Measurements from ENCODE around the gene DNAJC10. TPM values are rescaled to one million over a fixed set of nuclear protein-coding genes. Genes with fewer than 3 reads are reported as not detected.
A peak's percentile ranks its signal among the peaks of the same experiment; 100 is the strongest.

Gene DNAJC10
- total and polyA plus RNA-seq, 2 of the 4 experiments (the other 2 are of a cell fraction) = 34.6 to 53.2 TPM

- POLR2A ChIA-PET (ENCODE audit: unreplicated experiment) = no interaction called here
- 100% methylated on average over 2 of the region's 9 CpGs; no CpG with 5 or more reads in 1 of the 2 experiments for WGBS, 2 experiments (ENCODE audit: extremely low coverage in 2 of 2, insufficient read length in 1 of 2)
- dilution Hi-C loops (cut with HindIII; ENCODE audit: low sequenced_read_pairs, unreplicated experiment) = no loop called here
Observed at GRCh38 chr2:182833084-182833854, 117.2 kb downstream of the DNAJC10 start.

More at GRCh38 chr2:182833084-182833854, 117.2 kb downstream of the DNAJC10 start:
- no peak overlapping the region for H4K91ac ChIP-seq (ENCODE audit: insufficient read depth, low read depth, low read length)
- H4K8ac ChIP-seq (ENCODE audit: low read depth in 2 of 2, low read length in 2 of 2) = no peak overlapping the region
- H3K4me1 ChIP-seq (ENCODE audit: control insufficient read depth, insufficient read depth, low read length) = no peaks in the 10 kb centered on the region
- H2AFZ ChIP-seq (replicated peaks; ENCODE audit: low read length, poor library complexity) = no peak overlapping the region
- no peaks in the 10 kb centered on the region for H3K9me1 ChIP-seq (ENCODE audit: insufficient read depth, low read length)
- no peak for ATAC-seq (ENCODE audit: low read depth)
- H3K79me1 ChIP-seq (ENCODE audit: low read depth in 1 of 2, low read length in 2 of 2) = no peaks in the 10 kb centered on the region
- H2BK15ac ChIP-seq (ENCODE audit: low read depth, low read length) = no peak overlapping the region
- H3K9ac ChIP-seq (ENCODE audit: low read depth, low read length) = no peak overlapping the region
- no peak overlapping the region for H2BK5ac ChIP-seq (ENCODE audit: low read depth, low read length, poor library complexity, severe bottlenecking)
- no peak overlapping the region for H4K5ac ChIP-seq (ENCODE audit: low read depth, low read length)
- intact Hi-C loops (cut with micrococcal nuclease) = no loop called here
- no peak overlapping the region for H3K14ac ChIP-seq (replicated peaks; ENCODE audit: low read depth, low read length)
- no peaks in the 10 kb centered on the region for H3K36me3 ChIP-seq (ENCODE audit: control insufficient read depth, insufficient read depth, low read length)
- no peak overlapping the region for H3K4me2 ChIP-seq (ENCODE audit: low read depth, low read length)
- no peak overlapping the region for H3K4ac ChIP-seq (ENCODE audit: low read depth, low read length)
- no peak overlapping the region for H2AK9ac ChIP-seq (replicated peaks; ENCODE audit: low read depth, low read length, poor library complexity)
- no peak overlapping the region for H3K56ac ChIP-seq (ENCODE audit: extremely low read depth, insufficient read depth, low read length)
- no peak overlapping the region for H2BK120ac ChIP-seq (ENCODE audit: low read depth, low read length)
- CTCF ChIA-PET = no interaction called here
- H4K20me1 ChIP-seq (ENCODE audit: insufficient read depth, low read length) = no peaks in the 10 kb centered on the region
- no peak overlapping the region for H2AK5ac ChIP-seq (ENCODE audit: low read depth, low read length)
- H3K27ac ChIP-seq (ENCODE audit: insufficient read depth, low read length) = no peak overlapping the region
- H2BK20ac ChIP-seq (ENCODE audit: low read depth, low read length) = no peak overlapping the region
- H3K9me3 ChIP-seq (ENCODE audit: control insufficient read depth, insufficient read depth, low read length) = no peaks in the 10 kb centered on the region
- in situ Hi-C loops (cut with MboI; ENCODE audit: low sequenced_read_pairs) = no loop called here
- DNase-seq = no peak
- H3K18ac ChIP-seq (ENCODE audit: low read depth, low read length) = no peak overlapping the region
- TF ChIP-seq NFE2L2 (IDR thresholded peaks at IDR 0.05; ENCODE audit: low read depth, low read length) (no peak), SMC3 (IDR thresholded peaks at IDR 0.05; ENCODE audit: low read depth, low read length) (no peak), MAFK (IDR thresholded peaks at IDR 0.05; ENCODE audit: low read depth, low read length) (peak; percentile 79)
- no TSS peak for BruUV-seq (replicated peaks)
- H3K4me3 ChIP-seq (ENCODE audit: insufficient read depth, low read depth, low read length) = no peak overlapping the region
- peaks cover 2% of the 10 kb centered on the region; the same call in 1 of the 2 replicates for H3K27me3 ChIP-seq (ENCODE audit: control insufficient read depth, insufficient read depth, low read length)
- no peak overlapping the region for H3K23ac ChIP-seq (ENCODE audit: low read depth, low read length)
